Smooth muscle cell (in vitro differentiated cells): ENCODE data around the gene TLR1. TPM values are rescaled to one million over a fixed set of nuclear protein-coding genes. Genes with fewer than 3 reads are reported as not detected.

ENCODE experiments used
- DNase-seq: peaks from one replicate; lab custom pipeline; 2025; ENCODE audit not compliant: unreplicated experiment; lab: John Stamatoyannopoulos, UW
- H2AFZ ChIP-seq: fragments of 200-600 bp; sonication (generic); 2 replicates; pipeline ENCODE4 v1.6.0; 2016; ENCODE audit warnings: antibody characterized with exemption, low read depth, mild to moderate bottlenecking
- H3F3A ChIP-seq: fragments of 200-600 bp; sonication (generic); 2 replicates; pipeline ENCODE4 v1.6.0; 2017; ENCODE audit warnings: antibody characterized with exemption, low read depth
- H3K27ac ChIP-seq: fragments of 200-600 bp; sonication (generic); 2 replicates; pipeline ENCODE4 v1.5.1; 2016; ENCODE audit warnings: low read depth, mild to moderate bottlenecking
- H3K27me3 ChIP-seq: fragments of 200-600 bp; sonication (generic); 2 replicates; pipeline ENCODE4 v1.6.1; 2016; ENCODE audit warnings: low read depth, mild to moderate bottlenecking
- H3K36me3 ChIP-seq: fragments of 200-600 bp; sonication (generic); 2 replicates; pipeline ENCODE4 v1.5.1; 2016; ENCODE audit warnings: low read depth
- H3K4me1 ChIP-seq: fragments of 200-600 bp; sonication (generic); 2 replicates; pipeline ENCODE4 v1.5.1; 2016; ENCODE audit warnings: low read depth
- H3K4me2 ChIP-seq: fragments of 200-600 bp; sonication (generic); 2 replicates; pipeline ENCODE4 v1.6.0; 2016; ENCODE audit warnings: mild to moderate bottlenecking
- H3K4me3 ChIP-seq: fragments of 200-600 bp; sonication (generic); 2 replicates; pipeline ENCODE4 v1.5.1; 2016; ENCODE audit warnings: mild to moderate bottlenecking
- H3K79me2 ChIP-seq: fragments of 200-600 bp; sonication (generic); 2 replicates; pipeline ENCODE4 v1.6.0; 2016; ENCODE audit warnings: low read depth, mild to moderate bottlenecking
- H3K9ac ChIP-seq: fragments of 200-600 bp; sonication (generic); 2 replicates; pipeline ENCODE4 v1.6.0; 2016; ENCODE audit warnings: low read depth
- H3K9me3 ChIP-seq: fragments of 200-600 bp; sonication (generic); replicated peaks from 2 replicates; pipeline ENCODE4 v1.5.1; 2016; ENCODE audit warnings: low read depth
- H4K20me1 ChIP-seq: fragments of 200-600 bp; sonication (generic); 2 replicates; pipeline ENCODE4 v1.6.0; 2016; ENCODE audit warnings: low read depth
- WGBS: methylation state at CpG from one replicate; pipeline ENCODE4 v1.1.7; 2016; ENCODE audit warnings: low lambda C conversion rate; 5-methylcytosine and 5-hydroxymethylcytosine counted together
- polyA plus RNA-seq: library from polyadenylated mRNA; unstranded; fragments of >200 nt; fragmentation: Nextera tagmentation; extraction: Ambion mirVana; gene quantifications from 2 replicates; pipeline ENCODE4 v1.2.1, GENCODE V29; 2016
- total RNA-seq: library from RNA; depleted of rRNA; stranded (reverse); fragments of >200 nt; gene quantifications from 2 replicates; pipeline ENCODE4 v1.2.3, GENCODE V29; 2014
- TF ChIP-seq, protein P1 (sequence below): fragments of 200-600 bp; sonication (generic); IDR thresholded peaks from 2 replicates; pipeline ENCODE4 v1.5.1; 2017; ENCODE audit warnings: borderline replicate concordance, mild to moderate bottlenecking, antibody characterized with exemption; ENCODE audit not compliant: insufficient read depth, poor library complexity, severe bottlenecking

The TLR1 gene
- total and polyA plus RNA-seq, 2 experiments from 2014 or later = 0.54 to 2.0 TPM

DNA sequence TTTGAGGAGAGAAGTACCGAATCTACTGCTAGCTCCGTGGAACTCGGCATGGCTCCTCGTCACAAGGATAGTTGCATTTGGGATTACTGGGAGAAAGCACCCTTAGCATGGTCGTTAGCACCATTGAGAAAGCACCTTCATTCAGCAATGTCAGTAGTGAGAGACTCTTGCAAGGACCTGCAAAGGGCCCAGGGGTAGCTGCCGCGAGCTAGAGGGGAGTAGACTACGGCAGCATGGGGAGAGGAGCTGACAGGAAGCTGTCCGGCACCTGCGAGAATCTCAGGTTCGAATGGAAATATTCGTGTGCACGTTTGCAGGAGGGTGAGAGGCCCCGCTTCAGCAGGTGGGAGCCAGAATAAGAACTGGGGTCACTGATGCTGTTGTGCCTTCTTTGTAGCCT, 42.0 kb downstream of the TLR1 start:
- TF ChIP-seq, protein P1, sequence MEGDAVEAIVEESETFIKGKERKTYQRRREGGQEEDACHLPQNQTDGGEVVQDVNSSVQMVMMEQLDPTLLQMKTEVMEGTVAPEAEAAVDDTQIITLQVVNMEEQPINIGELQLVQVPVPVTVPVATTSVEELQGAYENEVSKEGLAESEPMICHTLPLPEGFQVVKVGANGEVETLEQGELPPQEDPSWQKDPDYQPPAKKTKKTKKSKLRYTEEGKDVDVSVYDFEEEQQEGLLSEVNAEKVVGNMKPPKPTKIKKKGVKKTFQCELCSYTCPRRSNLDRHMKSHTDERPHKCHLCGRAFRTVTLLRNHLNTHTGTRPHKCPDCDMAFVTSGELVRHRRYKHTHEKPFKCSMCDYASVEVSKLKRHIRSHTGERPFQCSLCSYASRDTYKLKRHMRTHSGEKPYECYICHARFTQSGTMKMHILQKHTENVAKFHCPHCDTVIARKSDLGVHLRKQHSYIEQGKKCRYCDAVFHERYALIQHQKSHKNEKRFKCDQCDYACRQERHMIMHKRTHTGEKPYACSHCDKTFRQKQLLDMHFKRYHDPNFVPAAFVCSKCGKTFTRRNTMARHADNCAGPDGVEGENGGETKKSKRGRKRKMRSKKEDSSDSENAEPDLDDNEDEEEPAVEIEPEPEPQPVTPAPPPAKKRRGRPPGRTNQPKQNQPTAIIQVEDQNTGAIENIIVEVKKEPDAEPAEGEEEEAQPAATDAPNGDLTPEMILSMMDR = no peak
- Histone ChIP-seq H3K9me3 (no peaks in the 10 kb centered on the region), H2AFZ (no peak overlapping the region), H3F3A (no peaks in the 10 kb centered on the region), H3K79me2 (no peaks in the 10 kb centered on the region), H3K27ac (no peak overlapping the region), H3K36me3 (no peaks in the 10 kb centered on the region), H3K4me2 (no peak overlapping the region), H3K27me3 (no peaks in the 10 kb centered on the region), H3K9ac (no peak overlapping the region), H3K4me3 (no peak overlapping the region), H4K20me1 (no peaks in the 10 kb centered on the region), H3K4me1 (no peaks in the 10 kb centered on the region)
- 90% methylated on average over 14 of the region's 14 CpGs for WGBS
- DNase-seq = no peak

DNA sequence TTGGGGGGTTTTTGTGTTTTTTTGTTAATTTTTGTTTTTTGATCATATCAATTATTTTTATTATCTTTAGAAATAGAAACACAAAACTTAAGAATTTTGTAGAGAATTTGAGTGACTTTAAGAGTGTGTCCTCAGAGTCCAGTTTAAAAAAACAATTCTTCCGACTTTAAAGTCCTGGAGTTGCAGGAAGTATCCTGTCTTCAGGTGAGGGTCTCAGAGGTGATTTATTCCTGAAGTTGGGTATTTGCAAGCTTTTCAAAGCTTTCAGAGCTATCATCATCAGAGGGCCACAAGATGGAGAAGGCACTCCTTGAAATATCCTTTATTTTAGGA, 44.8 kb downstream of the TLR1 start:
- TF ChIP-seq, protein P1 = no peak
- Histone ChIP-seq H3K4me1 (no peaks in the 10 kb centered on the region), H3K4me2 (no peak overlapping the region), H3K9me3 (no peaks in the 10 kb centered on the region), H3K27me3 (no peaks in the 10 kb centered on the region), H3K79me2 (no peaks in the 10 kb centered on the region), H4K20me1 (no peaks in the 10 kb centered on the region), H2AFZ (no peak overlapping the region), H3K36me3 (no peaks in the 10 kb centered on the region), H3F3A (no peaks in the 10 kb centered on the region), H3K9ac (no peak overlapping the region), H3K4me3 (no peak overlapping the region), H3K27ac (no peak overlapping the region)
- WGBS = 96% methylated on average over 1 of the region's 1 CpG
- DNase-seq = no peak

DNA sequence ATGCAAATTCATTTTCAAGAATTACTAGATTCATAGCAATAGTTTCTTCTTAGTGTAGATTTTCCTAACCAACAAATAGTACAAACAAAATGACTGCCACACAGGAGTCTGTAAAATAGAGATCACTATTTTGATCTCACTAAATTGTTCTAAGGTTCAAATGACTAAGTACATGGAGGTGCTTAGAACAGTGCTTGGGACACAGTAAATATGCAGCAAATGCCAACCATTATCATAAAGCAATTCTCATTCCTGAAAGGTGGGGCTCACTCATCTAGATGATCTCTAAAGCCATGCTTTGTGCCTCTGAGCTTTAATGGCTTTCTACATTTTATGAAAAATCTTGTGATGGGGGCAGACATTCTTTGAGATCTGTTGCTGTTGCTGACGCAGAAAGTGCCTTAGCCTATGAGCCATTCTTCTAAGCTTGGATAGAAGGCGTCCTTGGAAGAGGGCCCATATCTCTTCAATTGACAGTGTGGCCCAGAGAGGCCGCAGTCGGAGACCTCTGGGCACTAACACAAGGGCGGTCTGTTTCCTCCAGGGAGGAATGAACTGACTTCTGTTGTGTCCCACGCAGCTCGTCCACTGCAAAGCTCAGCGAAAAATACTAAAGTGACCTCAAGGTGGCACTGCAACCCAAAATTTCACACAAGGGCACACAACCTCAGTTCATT, 45.3 kb downstream of the TLR1 start:
- peak; percentile 19 for DNase-seq
- Histone ChIP-seq H3K9me3 (no peaks in the 10 kb centered on the region), H2AFZ (peak overlapping the region; percentile 50), H3K36me3 (no peaks in the 10 kb centered on the region), H3K79me2 (no peaks in the 10 kb centered on the region), H3F3A (no peaks in the 10 kb centered on the region), H3K9ac (no peak overlapping the region), H3K4me1 (no peaks in the 10 kb centered on the region), H3K4me3 (no peak overlapping the region), H3K4me2 (peak overlapping the region; percentile 73), H4K20me1 (no peaks in the 10 kb centered on the region), H3K27me3 (no peaks in the 10 kb centered on the region), H3K27ac (no peak overlapping the region)
- TF ChIP-seq, protein P1 = peak; percentile 78
- 10% methylated on average over 8 of the region's 8 CpGs for WGBS

DNA sequence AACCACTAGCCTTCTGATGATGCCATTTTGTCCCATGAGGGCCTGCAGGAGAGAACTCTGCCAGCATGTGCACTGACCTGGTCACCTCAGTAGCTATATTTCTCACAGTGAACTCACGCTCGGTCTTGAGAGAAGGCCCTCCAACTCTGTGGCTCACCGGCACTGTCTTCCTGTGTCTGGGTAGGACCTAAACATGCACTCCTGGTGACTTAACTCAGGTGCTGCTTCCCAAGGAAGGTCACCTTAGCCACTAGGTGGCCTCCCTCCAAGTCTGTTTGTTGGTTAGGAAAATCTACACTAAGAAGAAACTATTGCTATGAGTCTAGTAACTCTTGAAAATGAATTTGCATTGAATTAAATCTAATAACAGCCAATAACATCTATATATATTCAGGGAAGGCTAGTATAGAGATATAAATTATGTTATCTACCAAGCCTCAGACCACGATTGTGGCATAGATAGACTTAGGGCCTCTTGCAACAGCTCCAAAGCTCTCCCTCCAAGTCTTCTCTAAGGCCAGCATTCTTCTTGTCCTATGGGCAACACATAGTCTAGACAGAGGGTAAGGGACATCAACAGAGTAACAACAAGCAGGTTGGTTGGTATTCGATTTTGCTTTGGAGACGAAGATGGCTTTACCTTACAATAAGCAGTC, 46.5 kb downstream of the TLR1 start:
- no peak overlapping the region for H3K4me3 ChIP-seq
- no peaks in the 10 kb centered on the region for H3K27me3 ChIP-seq

More for the DNA sequence above, 46.5 kb downstream of the TLR1 start:
- TF ChIP-seq, protein P1 = peak; percentile 31
- DNase-seq = no peak
- H2AFZ ChIP-seq = no peak overlapping the region
- no peaks in the 10 kb centered on the region for H3K79me2 ChIP-seq
- no peaks in the 10 kb centered on the region for H3K9me3 ChIP-seq
- H3K27ac ChIP-seq = no peak overlapping the region
- peaks cover 3% of the 10 kb centered on the region for H3K4me1 ChIP-seq
- no peaks in the 10 kb centered on the region for H3F3A ChIP-seq
- no peak overlapping the region for H3K9ac ChIP-seq
- no peak overlapping the region for H3K4me2 ChIP-seq
- no peaks in the 10 kb centered on the region for H4K20me1 ChIP-seq
- no peaks in the 10 kb centered on the region for H3K36me3 ChIP-seq
- WGBS = 87% methylated on average over 6 of the region's 6 CpGs
